Stimulated activated CD4-positive, alpha-beta T cell treated with anti-CD3 and anti-CD28 coated beads, Interleukin-1b, Interleukin-23, amount 100 ng/mL, for 24 hours (primary cell): Measurements from ENCODE around the gene ZSWIM5.
"Not testable (repeated sequence)": the region's sequence is repeated elsewhere in the genome, so short reads cannot be mapped to it uniquely, and the experiment has no call there.

Experiments
- DNase-seq, 4 experiments: peaks; one replicate each; pipeline ENCODE4 v3.0.0-alpha.2; 2020; ENCODE audit warnings: low read depth in 4 of 4, low spot score in 1 of 4

ZSWIM5 gene

GRCh38 chr1:45008076-45008475 lies 198.3 kb downstream of the ZSWIM5 start:
- DNase-seq, result no peak

GRCh38 chr1:45007311-45007710 lies 199.1 kb downstream of the ZSWIM5 start:
- no peak for DNase-seq

DNA sequence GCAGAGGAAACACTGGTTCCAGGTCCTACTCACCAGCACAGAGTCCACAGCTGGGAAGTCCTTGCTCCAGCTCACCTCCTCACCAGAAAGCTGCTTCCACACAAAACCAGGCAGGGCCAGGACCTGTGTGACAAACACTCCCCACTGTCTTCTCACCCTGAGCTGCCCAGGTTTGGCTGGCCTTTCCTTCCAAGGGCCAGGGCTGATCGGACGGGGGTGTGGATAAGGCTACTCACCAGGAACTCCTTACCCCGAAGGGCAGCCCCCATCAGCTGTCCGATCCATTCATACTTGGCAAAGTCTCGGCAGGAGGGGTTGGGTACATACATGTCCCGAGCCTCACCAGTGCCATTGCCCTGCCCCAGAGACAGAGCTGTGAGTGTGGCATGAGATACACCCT lies 200.6 kb downstream of the ZSWIM5 start:
- no peak for DNase-seq

DNA sequence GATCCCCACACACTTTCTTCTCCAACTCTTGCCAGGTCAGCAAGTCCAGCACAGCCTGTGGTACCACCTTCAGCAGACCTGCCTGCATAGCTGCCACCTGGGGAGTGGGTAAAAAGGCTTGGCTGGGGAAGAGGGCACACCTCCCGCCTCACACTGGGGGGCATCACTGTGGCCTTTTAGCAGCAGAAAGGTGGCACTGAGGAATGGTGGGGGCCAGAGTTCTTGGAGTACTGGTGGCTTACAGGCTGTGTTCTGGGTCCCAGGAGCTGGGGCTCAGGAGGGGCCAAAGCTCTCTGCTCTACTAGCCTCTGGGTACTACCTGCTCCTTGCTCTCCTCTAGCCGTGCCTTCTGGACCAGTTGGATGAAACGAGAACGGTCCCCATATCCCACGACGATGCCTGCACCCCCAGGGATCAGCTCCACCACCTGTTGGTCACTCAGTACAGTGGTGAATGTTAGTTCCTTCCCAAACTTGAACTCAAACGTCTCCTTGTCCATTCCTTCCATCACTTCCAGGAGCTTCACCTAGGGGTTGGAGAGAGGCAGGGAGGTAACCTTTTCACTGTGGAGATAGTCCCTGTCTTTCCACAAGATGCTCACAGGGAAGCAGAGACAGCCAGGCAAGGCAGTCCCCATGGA lies 202.0 kb downstream of the ZSWIM5 start:
- DNase-seq, result no peak

- DNase-seq, result no peak
These were observed 202.7 kb downstream of the ZSWIM5 start for GRCh38 chr1:45003741-45004140.

- DNase-seq, result no peak
These were observed 203.5 kb downstream of the ZSWIM5 start for GRCh38 chr1:45002650-45003645.

GRCh38 chr1:45001576-45001975 lies 204.8 kb downstream of the ZSWIM5 start:
- DNase-seq, result not testable (repeated sequence)

- no peak for DNase-seq
These were observed 205.4 kb downstream of the ZSWIM5 start for GRCh38 chr1:45001011-45001481.

DNA sequence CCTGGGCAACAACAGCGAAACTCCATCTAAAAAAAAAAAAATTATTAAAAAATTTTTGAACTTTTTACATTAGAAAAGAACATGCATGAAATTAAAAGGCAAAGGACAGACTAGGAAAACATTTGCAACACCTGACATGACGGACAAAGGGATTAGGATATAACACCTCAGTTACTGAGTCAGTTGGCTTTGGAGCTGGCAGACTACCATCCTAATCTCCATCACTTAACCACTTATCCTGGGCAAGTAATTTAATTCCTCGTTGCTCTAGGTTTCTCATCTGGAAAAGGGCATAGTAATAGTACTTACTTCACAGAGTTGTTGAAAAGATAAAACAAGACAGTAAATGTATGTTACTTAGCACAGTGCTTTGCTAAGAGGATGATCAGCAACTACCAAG lies 207.2 kb downstream of the ZSWIM5 start:
- DNase-seq, result no peak

DNA sequence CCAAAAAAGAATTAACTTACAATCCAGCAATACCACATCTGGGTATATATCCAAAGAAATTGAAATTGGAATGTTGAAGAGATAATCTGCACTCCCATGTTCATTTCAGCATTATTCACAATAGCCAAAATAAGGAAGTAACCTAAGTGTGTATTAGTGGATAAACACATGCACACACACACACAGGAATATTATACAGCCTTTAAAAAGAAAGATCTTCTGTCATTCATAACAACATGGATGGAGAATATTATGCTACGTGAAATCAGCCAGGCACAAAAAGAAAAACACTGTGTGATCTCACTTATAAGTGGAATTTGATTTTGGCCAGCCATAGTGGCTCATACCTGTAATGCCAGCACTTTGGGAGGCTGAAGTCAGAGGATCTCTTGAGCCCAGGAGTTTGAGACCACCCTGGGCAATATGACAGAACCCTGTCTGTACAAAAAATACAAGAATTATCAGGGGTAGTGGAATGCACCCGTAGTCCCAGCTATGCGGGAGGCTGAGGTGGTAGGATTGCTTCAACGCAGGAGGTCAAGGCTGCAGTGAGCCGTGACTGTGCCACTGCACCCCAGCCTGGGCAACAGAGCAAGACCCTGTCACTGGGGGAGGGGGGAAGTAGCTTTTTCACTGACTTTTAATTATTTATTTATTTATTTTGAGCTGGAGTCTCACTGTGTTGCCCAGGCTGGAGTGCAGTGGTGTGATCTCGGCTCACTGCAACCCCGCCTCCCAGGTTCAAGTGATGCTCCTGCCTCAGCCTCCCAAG lies 210.8 kb downstream of the ZSWIM5 start:
- no peak for DNase-seq

- DNase-seq, result no peak
These were observed 212.0 kb downstream of the ZSWIM5 start for GRCh38 chr1:44994309-44994898.

DNA sequence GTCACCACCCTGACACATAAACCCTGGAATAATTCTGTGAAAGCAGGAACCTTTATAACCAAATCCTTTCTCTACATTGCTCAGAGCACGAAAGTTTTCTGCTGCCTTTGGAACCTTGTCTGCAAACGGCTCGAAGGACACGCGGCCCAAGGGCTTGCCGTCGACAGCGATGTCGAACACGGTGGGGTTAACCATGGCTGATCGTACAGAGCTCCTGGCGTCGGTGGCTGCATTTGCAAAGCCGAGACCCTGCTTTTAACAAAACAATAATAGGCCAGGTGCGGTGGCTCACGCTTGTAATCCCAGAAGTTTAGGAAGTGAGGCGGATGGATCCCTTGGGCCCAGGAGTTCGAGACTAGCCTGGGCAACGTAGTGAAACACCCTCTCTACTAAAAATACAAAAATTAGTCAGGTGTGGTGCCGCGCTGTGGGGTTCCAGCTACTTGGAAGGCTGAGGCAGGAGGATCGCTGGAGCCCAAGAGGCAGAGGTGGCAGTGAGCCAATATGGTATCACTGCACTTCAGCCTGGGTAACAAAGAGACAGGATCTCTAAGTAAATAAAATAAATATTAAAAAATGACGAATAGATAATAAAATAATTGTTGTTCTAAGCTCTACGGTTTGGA lies 217.8 kb downstream of the ZSWIM5 start:
- DNase-seq, result no peak

GRCh38 chr1:44985747-44986359 lies 220.6 kb downstream of the ZSWIM5 start:
- DNase-seq, result no peak

- DNase-seq, result not testable (repeated sequence)
These were observed 229.0 kb downstream of the ZSWIM5 start for GRCh38 chr1:44977372-44977771.

GRCh38 chr1:44976252-44976651 lies 230.2 kb downstream of the ZSWIM5 start:
- no peak for DNase-seq

- no peak for DNase-seq
These were observed 232.8 kb downstream of the ZSWIM5 start for GRCh38 chr1:44973645-44974044.

DNA sequence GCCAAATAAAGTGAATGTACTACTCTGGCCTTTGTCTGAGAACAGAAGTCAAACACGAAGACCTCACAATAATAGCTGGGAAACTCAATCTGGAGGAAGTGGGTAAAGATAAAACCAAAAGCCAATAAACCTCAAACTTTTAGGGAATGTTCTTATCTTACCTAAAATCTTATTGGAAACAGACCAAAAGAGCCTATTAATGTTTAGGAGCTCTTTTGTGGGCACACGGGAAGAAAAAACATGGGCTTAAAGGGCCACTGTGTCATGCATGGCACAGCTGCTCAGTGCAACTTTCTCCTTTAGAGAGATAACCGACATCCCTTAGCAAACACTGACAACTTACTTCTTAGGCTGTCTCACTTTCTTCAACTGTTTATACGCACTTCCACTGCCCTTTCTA lies 236.1 kb downstream of the ZSWIM5 start:
- DNase-seq, result no peak
